ENCODE results near the gene COL15A1.

The COL15A1 gene

DNA sequence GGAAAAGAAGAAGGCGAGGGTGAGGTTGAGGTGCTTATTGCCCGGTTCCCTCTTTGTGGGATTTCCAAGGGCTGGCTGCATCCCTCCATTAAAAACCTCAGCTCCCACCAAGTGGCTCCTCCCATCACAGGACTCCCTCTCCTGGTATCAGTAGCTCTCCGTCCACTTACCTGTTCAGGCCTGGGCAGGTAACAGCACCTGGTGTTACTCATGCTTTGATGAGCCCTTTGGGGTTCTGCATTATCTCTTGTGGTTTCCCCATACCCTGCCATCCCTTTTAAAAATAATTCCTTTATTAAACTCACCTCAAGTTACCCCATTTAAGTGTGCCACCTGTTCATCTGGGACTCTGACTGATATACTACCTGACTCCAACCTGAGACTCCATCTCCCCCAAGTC is 143.8 kb downstream of the COL15A1 start:
- Histone ChIP-seq H3K9me3 (ENCODE audit: control insufficient read depth, insufficient read depth, low read length) (peaks cover 18% of the 10 kb centered on the region; the same call in 1 of the 2 replicates), H3K4me2 (ENCODE audit: low read length) (no peak overlapping the region), H3K27ac (ENCODE audit: low read depth, low read length) (no peak overlapping the region), H4K20me1 (ENCODE audit: control insufficient read depth, insufficient read depth, low read depth, low read length) (no peaks in the 10 kb centered on the region), H3K4me1 (ENCODE audit: control insufficient read depth, low read length) (peaks cover 15% of the 10 kb centered on the region), H3K36me3 (ENCODE audit: control insufficient read depth, low read length) (no peaks in the 10 kb centered on the region), H3K27me3 (ENCODE audit: control insufficient read depth, low read length) (no peaks in the 10 kb centered on the region), H3K9me2 (replicated peaks; ENCODE audit: control insufficient read depth, low read length) (no peaks in the 10 kb centered on the region), H3K79me2 (ENCODE audit: control insufficient read depth, low read length) (no peaks in the 10 kb centered on the region), H3K4me3 (ENCODE audit: low read length) (no peak overlapping the region), H3F3A (ENCODE audit: control insufficient read depth, insufficient read depth) (no peaks in the 10 kb centered on the region)
- TF ChIP-seq, protein P1, sequence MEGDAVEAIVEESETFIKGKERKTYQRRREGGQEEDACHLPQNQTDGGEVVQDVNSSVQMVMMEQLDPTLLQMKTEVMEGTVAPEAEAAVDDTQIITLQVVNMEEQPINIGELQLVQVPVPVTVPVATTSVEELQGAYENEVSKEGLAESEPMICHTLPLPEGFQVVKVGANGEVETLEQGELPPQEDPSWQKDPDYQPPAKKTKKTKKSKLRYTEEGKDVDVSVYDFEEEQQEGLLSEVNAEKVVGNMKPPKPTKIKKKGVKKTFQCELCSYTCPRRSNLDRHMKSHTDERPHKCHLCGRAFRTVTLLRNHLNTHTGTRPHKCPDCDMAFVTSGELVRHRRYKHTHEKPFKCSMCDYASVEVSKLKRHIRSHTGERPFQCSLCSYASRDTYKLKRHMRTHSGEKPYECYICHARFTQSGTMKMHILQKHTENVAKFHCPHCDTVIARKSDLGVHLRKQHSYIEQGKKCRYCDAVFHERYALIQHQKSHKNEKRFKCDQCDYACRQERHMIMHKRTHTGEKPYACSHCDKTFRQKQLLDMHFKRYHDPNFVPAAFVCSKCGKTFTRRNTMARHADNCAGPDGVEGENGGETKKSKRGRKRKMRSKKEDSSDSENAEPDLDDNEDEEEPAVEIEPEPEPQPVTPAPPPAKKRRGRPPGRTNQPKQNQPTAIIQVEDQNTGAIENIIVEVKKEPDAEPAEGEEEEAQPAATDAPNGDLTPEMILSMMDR (IDR thresholded peaks at IDR 0.05; ENCODE audit: low read depth, low read length, poor library complexity, severe bottlenecking), result no peak
- no peak for TF ChIP-seq EZH2phosphoT487 (IDR thresholded peaks at IDR 0.05; ENCODE audit: borderline replicate concordance, low read length)

DNA sequence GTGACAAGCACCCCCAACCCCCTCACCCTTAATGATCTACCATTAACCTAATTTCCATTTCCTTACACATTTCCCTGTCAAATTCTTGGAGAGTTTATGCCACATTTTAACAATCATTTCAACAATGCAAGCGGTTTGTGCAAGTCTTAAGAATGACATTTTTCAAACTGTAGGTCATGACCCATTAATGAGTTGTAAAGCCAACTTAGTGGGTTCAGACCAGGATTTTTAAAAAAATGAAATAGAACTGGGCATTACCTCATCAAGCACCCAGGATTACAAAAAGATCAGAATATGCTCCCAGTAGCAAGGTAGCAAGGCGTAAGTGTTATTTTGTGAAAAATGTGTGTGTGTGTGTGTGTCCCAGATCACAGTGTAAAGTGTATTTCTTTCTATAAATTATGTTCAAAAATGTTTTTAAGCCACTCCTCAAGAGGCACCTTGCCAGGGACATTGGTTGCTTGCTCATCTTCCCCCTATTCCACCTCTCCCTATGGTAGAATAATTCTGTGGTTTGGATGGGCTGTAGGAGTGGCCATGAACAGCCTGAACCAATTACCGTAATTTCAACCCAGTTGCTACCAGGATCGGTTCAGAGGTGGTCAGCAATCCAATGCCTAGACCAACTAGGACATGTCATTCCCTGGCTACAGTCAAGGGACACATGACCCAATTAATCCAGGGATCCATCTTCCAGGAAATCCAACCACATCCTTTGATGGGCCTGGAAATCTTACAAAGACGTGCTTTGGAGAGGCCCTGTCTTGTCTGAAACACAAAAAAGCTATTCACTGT is 146.8 kb downstream of the COL15A1 start:
- H3K79me2 ChIP-seq (ENCODE audit: control insufficient read depth, low read length), result no peaks in the 10 kb centered on the region
- H3K4me3 ChIP-seq (ENCODE audit: low read length), result no peak overlapping the region
- H3F3A ChIP-seq (ENCODE audit: control insufficient read depth, insufficient read depth), result no peaks in the 10 kb centered on the region
- H3K27ac ChIP-seq (ENCODE audit: low read depth, low read length), result no peak overlapping the region
- no peaks in the 10 kb centered on the region for H3K27me3 ChIP-seq (ENCODE audit: control insufficient read depth, low read length)
- H3K9me3 ChIP-seq (ENCODE audit: control insufficient read depth, insufficient read depth, low read length), result peaks cover 18% of the 10 kb centered on the region; the same call in 1 of the 2 replicates
- H3K4me2 ChIP-seq (ENCODE audit: low read length), result no peak overlapping the region
- H3K4me1 ChIP-seq (ENCODE audit: control insufficient read depth, low read length), result peaks cover 11% of the 10 kb centered on the region
- TF ChIP-seq EZH2phosphoT487 (IDR thresholded peaks at IDR 0.05; ENCODE audit: borderline replicate concordance, low read length), result no peak
- TF ChIP-seq, protein P1 (IDR thresholded peaks at IDR 0.05; ENCODE audit: low read depth, low read length, poor library complexity, severe bottlenecking), result no peak
- no peaks in the 10 kb centered on the region for H3K9me2 ChIP-seq (replicated peaks; ENCODE audit: control insufficient read depth, low read length)
- H4K20me1 ChIP-seq (ENCODE audit: control insufficient read depth, insufficient read depth, low read depth, low read length), result no peaks in the 10 kb centered on the region
- H3K36me3 ChIP-seq (ENCODE audit: control insufficient read depth, low read length), result no peaks in the 10 kb centered on the region

- no peak overlapping the region for H3K4me3 ChIP-seq (ENCODE audit: low read length)
- no peaks in the 10 kb centered on the region for H3F3A ChIP-seq (ENCODE audit: control insufficient read depth, insufficient read depth)
- no peaks in the 10 kb centered on the region for H3K9me2 ChIP-seq (replicated peaks; ENCODE audit: control insufficient read depth, low read length)
- no peaks in the 10 kb centered on the region for H3K79me2 ChIP-seq (ENCODE audit: control insufficient read depth, low read length)
- H3K36me3 ChIP-seq (ENCODE audit: control insufficient read depth, low read length), result no peaks in the 10 kb centered on the region
- TF ChIP-seq, protein P1 (IDR thresholded peaks at IDR 0.05; ENCODE audit: low read depth, low read length, poor library complexity, severe bottlenecking), result no peak
- no peak for TF ChIP-seq EZH2phosphoT487 (IDR thresholded peaks at IDR 0.05; ENCODE audit: borderline replicate concordance, low read length)
- no peaks in the 10 kb centered on the region for H3K4me1 ChIP-seq (ENCODE audit: control insufficient read depth, low read length)
- no peak overlapping the region for H3K4me2 ChIP-seq (ENCODE audit: low read length)
- H3K9me3 ChIP-seq (ENCODE audit: control insufficient read depth, insufficient read depth, low read length), result peaks cover 18% of the 10 kb centered on the region; the same call in 1 of the 2 replicates
- H4K20me1 ChIP-seq (ENCODE audit: control insufficient read depth, insufficient read depth, low read depth, low read length), result no peaks in the 10 kb centered on the region
- no peaks in the 10 kb centered on the region for H3K27me3 ChIP-seq (ENCODE audit: control insufficient read depth, low read length)
- H3K27ac ChIP-seq (ENCODE audit: low read depth, low read length), result no peak overlapping the region
Measured at GRCh38 chr9:99092643-99093491, 149.2 kb downstream of the COL15A1 start.
